Activated CD4-positive, CD25-positive, alpha-beta regulatory T cell treated with anti-CD3 and anti-CD28 coated beads, Interleukin-2, amount 50 U/mL, for 72 hours (primary cell): ENCODE data around the gene USP12.
A peak's percentile ranks its signal among the peaks of the same experiment; 100 is the strongest.
"Not testable (repeated sequence)": the region's sequence is repeated elsewhere in the genome, so short reads cannot be mapped to it uniquely, and the experiment has no call there.

Experiments used
- DNase-seq: peaks from one replicate; pipeline ENCODE4 v3.0.0; 2021

The USP12 gene

GRCh38 chr13:27147530-27148170 lies 24.0 kb downstream of the USP12 start:
- DNase-seq: no peak

GRCh38 chr13:27141746-27142145 lies 29.9 kb downstream of the USP12 start:
- no peak for DNase-seq

GRCh38 chr13:27141159-27141558 lies 30.5 kb downstream of the USP12 start:
- DNase-seq: not testable (repeated sequence)

GRCh38 chr13:27140060-27140459 lies 31.6 kb downstream of the USP12 start:
- DNase-seq: no peak

GRCh38 chr13:27139565-27139964 lies 32.0 kb downstream of the USP12 start:
- no peak for DNase-seq

GRCh38 chr13:27138457-27139093 lies 33.0 kb downstream of the USP12 start:
- no peak for DNase-seq

GRCh38 chr13:27137759-27138158 lies 33.9 kb downstream of the USP12 start:
- no peak for DNase-seq

- no peak for DNase-seq
These were observed 36.6 kb downstream of the USP12 start for GRCh38 chr13:27135023-27135422.

GRCh38 chr13:27133889-27134288 lies 37.7 kb downstream of the USP12 start:
- DNase-seq: no peak

- no peak for DNase-seq
These were observed 39.1 kb downstream of the USP12 start for GRCh38 chr13:27132538-27132937.

GRCh38 chr13:27131906-27132305 lies 39.7 kb downstream of the USP12 start:
- DNase-seq: no peak

GRCh38 chr13:27130979-27131623 lies 40.5 kb downstream of the USP12 start:
- peak; percentile 63 for DNase-seq

GRCh38 chr13:27130223-27130978 lies 41.2 kb downstream of the USP12 start:
- no peak for DNase-seq

GRCh38 chr13:27128825-27129627 lies 42.6 kb downstream of the USP12 start:
- DNase-seq: no peak

GRCh38 chr13:27126859-27127258 lies 44.8 kb downstream of the USP12 start:
- no peak for DNase-seq

GRCh38 chr13:27125357-27126282 lies 46.0 kb downstream of the USP12 start:
- DNase-seq: no peak

GRCh38 chr13:27124571-27124970 lies 47.0 kb downstream of the USP12 start:
- no peak for DNase-seq

GRCh38 chr13:27123445-27123844 lies 48.2 kb downstream of the USP12 start:
- DNase-seq: not testable (repeated sequence)

- DNase-seq: no peak
These were observed 49.6 kb downstream of the USP12 start for GRCh38 chr13:27122036-27122435.

GRCh38 chr13:27120811-27121210 lies 50.8 kb downstream of the USP12 start:
- DNase-seq: no peak

GRCh38 chr13:27120011-27120410 lies 51.6 kb downstream of the USP12 start:
- DNase-seq: no peak
